ENCODE data around the gene SEC61G. TPM values are rescaled to one million over a fixed set of nuclear protein-coding genes. Genes with fewer than 3 reads are reported as not detected.

The SEC61G gene
- polyA plus RNA-seq, 2 of the 4 experiments (the other 2 are of a cell fraction): 356 to 421 TPM

DNA sequence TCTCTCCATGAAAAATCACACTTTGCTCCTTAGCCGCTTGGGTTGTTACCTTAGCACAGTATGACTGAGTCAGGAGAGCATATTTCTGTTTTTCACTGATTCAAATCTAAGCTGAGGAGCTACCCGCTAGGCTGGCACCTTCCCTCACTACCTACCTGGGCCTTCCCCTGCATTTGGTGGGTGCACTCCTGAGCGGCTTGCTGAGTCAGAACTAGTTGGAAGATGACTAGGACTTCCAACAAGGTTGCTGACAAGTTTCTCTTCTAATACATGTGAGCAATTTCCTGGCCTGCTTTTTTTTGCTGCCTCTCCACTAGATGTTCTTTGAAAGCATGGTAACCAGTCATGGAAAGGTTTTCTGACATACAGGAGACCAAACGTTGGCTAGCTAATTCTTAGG is 43.8 kb upstream of the SEC61G start:
- ATAC-seq: no peak
- 67% methylated on average over 4 of the region's 4 CpGs for WGBS (ENCODE audit: missing lambda C conversion rate)
- no peak for FAIRE-seq
- Histone ChIP-seq H3K4me1 (no peaks in the 10 kb centered on the region), H3K9me3 (no peaks in the 10 kb centered on the region), H3K27ac (peak overlapping the region in 1 of 2 experiments; percentile 41; a peak in 1 of 6 replicates), H3K4me2 (no peak overlapping the region), H3K4me3 (no peak overlapping the region)
- no peak for TF ChIP-seq KDM1A (IDR thresholded peaks at IDR 0.05; ENCODE audit: low read depth)
- TF ChIP-seq ZSCAN20 (CRISPR knock-in tag; IDR thresholded peaks at IDR 0.05): no peak
- TF ChIP-seq, protein P1, sequence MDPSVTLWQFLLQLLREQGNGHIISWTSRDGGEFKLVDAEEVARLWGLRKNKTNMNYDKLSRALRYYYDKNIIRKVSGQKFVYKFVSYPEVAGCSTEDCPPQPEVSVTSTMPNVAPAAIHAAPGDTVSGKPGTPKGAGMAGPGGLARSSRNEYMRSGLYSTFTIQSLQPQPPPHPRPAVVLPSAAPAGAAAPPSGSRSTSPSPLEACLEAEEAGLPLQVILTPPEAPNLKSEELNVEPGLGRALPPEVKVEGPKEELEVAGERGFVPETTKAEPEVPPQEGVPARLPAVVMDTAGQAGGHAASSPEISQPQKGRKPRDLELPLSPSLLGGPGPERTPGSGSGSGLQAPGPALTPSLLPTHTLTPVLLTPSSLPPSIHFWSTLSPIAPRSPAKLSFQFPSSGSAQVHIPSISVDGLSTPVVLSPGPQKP (IDR thresholded peaks at IDR 0.05; ENCODE audit: low read depth, low read length): no peak
- no peak for TF ChIP-seq MAZ (IDR thresholded peaks at IDR 0.05; ENCODE audit: borderline replicate concordance, low read depth, low read length)
- TF ChIP-seq HEYL (CRISPR knock-in tag; IDR thresholded peaks at IDR 0.05): no peak
- no peak for TF ChIP-seq CHD4 (IDR thresholded peaks at IDR 0.05; ENCODE audit: borderline replicate concordance)
- no peak for TF ChIP-seq SMC3 (IDR thresholded peaks at IDR 0.05)
- TF ChIP-seq, protein P2, sequence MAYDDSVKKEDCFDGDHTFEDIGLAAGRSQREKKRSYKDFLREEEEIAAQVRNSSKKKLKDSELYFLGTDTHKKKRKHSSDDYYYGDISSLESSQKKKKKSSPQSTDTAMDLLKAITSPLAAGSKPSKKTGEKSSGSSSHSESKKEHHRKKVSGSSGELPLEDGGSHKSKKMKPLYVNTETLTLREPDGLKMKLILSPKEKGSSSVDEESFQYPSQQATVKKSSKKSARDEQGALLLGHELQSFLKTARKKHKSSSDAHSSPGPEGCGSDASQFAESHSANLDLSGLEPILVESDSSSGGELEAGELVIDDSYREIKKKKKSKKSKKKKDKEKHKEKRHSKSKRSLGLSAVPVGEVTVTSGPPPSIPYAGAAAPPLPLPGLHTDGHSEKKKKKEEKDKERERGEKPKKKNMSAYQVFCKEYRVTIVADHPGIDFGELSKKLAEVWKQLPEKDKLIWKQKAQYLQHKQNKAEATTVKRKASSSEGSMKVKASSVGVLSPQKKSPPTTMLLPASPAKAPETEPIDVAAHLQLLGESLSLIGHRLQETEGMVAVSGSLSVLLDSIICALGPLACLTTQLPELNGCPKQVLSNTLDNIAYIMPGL (CRISPR knock-in tag; IDR thresholded peaks at IDR 0.05; ENCODE audit: borderline replicate concordance): no peak
- TF ChIP-seq E2F6 (IDR thresholded peaks at IDR 0.05; ENCODE audit: borderline replicate concordance, low read depth): no peak
- TF ChIP-seq ESRRA (IDR thresholded peaks at IDR 0.05; ENCODE audit: borderline replicate concordance, low read length): no peak
- no peak for TF ChIP-seq HDAC2 (IDR thresholded peaks at IDR 0.05)
- no peak for TF ChIP-seq MYC (IDR thresholded peaks at IDR 0.05; ENCODE audit: borderline replicate concordance, low read length)
- TF ChIP-seq PHF8 (IDR thresholded peaks at IDR 0.05; ENCODE audit: borderline replicate concordance, low read depth): no peak
- ChIA-PET CTCF (interaction anchor here (1.0 to 2.5 kb wide), 9 partner anchors 9 to 452 kb away, joined by 3 to 13 read pairs (median 4); no protein-coding TSS in a partner anchor), POLR2A (no interaction called here)
- no peak for DNase-seq (ENCODE audit: low read depth in 1 of 2, low spot score in 1 of 2)

GRCh38 chr7:54802114-54802513 is 43.1 kb upstream of the SEC61G start:
- TF ChIP-seq TFCP2L1 (CRISPR knock-in tag; IDR thresholded peaks at IDR 0.05) (no peak), POLR2AphosphoS2 (conservative IDR thresholded peaks at IDR 0.05; ENCODE audit: low read length) (no peak), RAD21 (conservative IDR thresholded peaks at IDR 0.05 in 1 of 2, IDR thresholded peaks at IDR 0.05 in 1 of 2) (no peak), SREBF2 (IDR thresholded peaks at IDR 0.05) (no peak), KDM1A (IDR thresholded peaks at IDR 0.05; ENCODE audit: low read depth) (no peak), FOSL2 (IDR thresholded peaks at IDR 0.05) (no peak), FOSL2 (CRISPR knock-in tag; IDR thresholded peaks at IDR 0.05) (no peak), NFE2L2 (conservative IDR thresholded peaks at IDR 0.05; ENCODE audit: low read length) (no peak), ZFP36 (IDR thresholded peaks at IDR 0.05; ENCODE audit: borderline replicate concordance, partially characterized antibody) (no peak), HOXA7 (CRISPR knock-in tag; IDR thresholded peaks at IDR 0.05) (no peak), NR3C1 (IDR thresholded peaks at IDR 0.05) (no peak), REST (IDR thresholded peaks at IDR 0.05) (no peak), CHD2 (IDR thresholded peaks at IDR 0.05; ENCODE audit: low read length, partially characterized antibody) (no peak), CHD4 (IDR thresholded peaks at IDR 0.05; ENCODE audit: borderline replicate concordance) (no peak), PHF8 (IDR thresholded peaks at IDR 0.05; ENCODE audit: borderline replicate concordance, low read depth) (no peak)
- TF ChIP-seq, protein P1 (IDR thresholded peaks at IDR 0.05; ENCODE audit: low read depth, low read length): no peak
- no peak overlapping the region for H3K27ac ChIP-seq
- ChIA-PET POLR2A (no interaction called here), CTCF (interaction anchor here (1.4 to 2.5 kb wide), 2 partner anchors 10 to 37 kb away, joined by 3 to 13 read pairs; no protein-coding TSS in a partner anchor)
- no peak for DNase-seq (ENCODE audit: low read depth in 1 of 2, low spot score in 1 of 2)
- no peaks in the 10 kb centered on the region for H3K4me1 ChIP-seq
- ATAC-seq: no peak
- 83% methylated on average over 11 of the region's 11 CpGs for WGBS (ENCODE audit: missing lambda C conversion rate)
- no peak for FAIRE-seq
- no peak overlapping the region for H3K4me3 ChIP-seq
- no peak overlapping the region for H3K4me2 ChIP-seq
- H3K9me3 ChIP-seq: no peaks in the 10 kb centered on the region
